A673 (cell line): ENCODE results near the gene RNF213.

ENCODE experiments used
- CTCF ChIP-seq: fragments of 300-800, 200-600 bp; sonication (generic); conservative IDR thresholded peaks from 2 replicates; pipeline ENCODE4 v1.5.1; 2017; ENCODE audit warnings: low read depth, mild to moderate bottlenecking, antibody characterized with exemption, low read length, moderate library complexity, mixed read lengths
- EZH2 ChIP-seq: fragments of 200-600 bp; sonication (generic); IDR thresholded peaks from 2 replicates; pipeline ENCODE4 v1.6.1; 2017; ENCODE audit warnings: borderline replicate concordance, low read depth, mild to moderate bottlenecking, mixed read lengths, antibody characterized with exemption, low read length; ENCODE audit not compliant: poor library complexity, severe bottlenecking

DNA sequence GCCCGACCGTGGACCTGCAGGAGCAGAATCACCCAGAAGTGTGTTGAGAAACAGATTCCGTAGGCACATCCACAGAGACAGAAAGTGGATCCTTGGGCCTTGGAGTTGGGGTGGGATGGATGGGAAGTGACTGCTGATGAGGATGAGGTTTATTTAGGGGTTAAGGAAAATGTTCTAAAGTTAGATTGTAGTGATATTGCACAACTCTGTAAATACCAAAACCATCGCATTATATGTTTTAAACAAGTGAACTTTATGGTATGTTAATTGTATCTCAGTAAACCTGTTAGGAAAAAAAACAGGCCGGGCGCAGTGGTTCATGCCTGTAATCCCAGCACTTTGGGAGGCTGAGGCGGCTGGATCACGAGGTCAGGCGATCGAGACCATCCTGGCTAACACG lies 157.9 kb downstream of the RNF213 start:
- TF ChIP-seq CTCF (no peak), EZH2 (no peak)
